NCI-H1436 treated with DMSO at 0.1 percent for 48 hours (cell line): ENCODE data around the gene YWHAG.
"Not testable (repeated sequence)": the region's sequence is repeated elsewhere in the genome, so short reads cannot be mapped to it uniquely, and the experiment has no call there.

Experiments used
- DNase-seq: peaks from one replicate; lab custom pipeline; 2025; lab: John Stamatoyannopoulos, UW

Gene YWHAG

DNA sequence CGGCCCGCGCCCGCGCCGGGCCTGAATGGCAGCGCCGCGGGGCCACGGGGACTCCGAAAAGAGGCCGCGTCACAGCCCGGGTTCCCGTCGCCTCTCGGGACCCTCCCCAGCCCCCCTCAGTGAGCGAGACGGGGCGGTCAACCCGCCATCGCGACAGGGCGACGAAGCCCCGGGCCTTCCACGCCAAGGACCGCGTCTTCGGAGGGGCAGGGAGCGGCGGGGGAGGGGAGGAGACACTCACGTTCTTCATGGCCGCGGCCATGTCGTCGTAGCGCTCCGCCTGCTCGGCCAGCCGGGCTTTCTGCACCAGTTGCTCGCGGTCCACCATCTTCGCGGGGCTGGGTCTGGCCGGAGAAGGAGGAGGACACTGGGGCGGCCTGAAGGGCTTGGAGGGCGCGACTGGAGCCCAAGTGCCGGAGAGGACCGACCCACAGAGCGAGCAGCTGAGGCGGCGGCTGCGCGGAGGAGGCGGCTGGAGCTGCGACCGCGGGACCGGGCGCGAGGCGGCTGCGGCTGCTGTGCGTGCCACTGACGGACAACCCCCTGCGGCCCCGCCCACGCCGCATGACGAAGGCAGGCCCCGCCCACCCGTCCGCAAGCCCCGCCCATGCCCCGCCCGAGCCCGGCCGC, at the start of gene YWHAG:
Gene YWHAG, minus strand, starts transcription at position 511 of the 630 bp plus-strand sequence. Its CDS starts 183 bp downstream, at position 328.
- no peak for DNase-seq

- DNase-seq, result no peak
Measured at GRCh38 chr7:76408121-76408560, 49.4 kb upstream of the YWHAG start.

DNA sequence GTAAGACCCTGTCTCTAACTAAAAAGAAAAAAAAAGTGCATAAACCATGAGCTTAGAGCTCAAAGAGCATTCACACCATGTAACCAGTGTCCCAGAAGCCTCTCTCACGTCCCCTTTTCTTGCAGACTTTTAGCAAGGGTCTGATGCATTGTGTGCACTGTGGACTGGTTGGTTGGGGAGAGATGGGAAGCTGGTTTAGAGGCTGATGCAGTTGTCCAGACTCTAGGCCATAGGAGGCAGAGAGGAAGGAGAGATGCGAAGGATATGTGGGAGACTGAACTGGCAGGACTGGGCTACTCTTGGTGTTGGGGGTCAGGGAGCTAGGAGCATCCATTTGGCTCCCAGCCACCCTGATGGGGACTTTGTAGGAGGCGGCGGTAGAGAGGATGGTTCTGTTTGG, 48.9 kb upstream of the YWHAG start:
- DNase-seq, result no peak

DNA sequence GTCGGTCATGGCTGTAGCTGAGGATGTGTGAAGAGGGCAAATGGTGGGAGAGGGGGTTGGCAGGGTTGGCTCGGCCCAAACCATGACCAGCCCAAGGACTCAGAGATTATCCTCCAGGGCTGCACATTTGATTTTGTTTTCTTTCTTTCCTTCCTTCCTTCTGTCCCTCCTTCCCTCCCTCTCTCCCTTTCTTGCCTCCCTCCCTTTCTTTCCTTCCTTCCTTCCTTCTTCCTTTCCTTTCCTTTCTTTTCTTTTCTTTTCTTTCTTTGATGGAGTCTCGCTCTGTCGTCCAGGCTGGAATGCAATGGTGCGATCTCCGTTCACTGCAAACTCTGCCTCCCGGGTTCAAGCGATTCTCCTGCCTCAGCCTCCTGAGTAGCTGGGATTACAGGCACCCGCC, 46.9 kb upstream of the YWHAG start:
- no peak for DNase-seq

GRCh38 chr7:76403780-76404494, 45.1 kb upstream of the YWHAG start:
- DNase-seq, result no peak

DNA sequence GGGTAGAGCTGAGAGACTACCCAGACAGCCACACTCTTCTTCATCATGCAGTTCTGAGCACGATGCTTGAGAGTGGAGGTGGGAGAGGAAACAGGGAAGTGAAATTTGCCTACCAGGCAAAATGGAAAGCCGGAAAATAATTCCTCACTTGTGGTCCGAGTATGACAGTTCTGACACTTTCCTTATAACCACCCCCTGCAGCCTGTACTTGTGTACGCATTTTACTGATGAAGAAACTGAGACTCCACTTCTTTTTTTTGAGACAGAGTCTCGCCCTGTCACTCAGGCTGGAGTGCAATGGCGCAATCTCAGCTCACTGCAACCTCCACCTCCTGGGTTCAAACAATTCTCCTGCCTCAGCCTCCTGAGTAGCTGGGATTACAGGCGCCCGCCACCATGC, 44.3 kb upstream of the YWHAG start:
- DNase-seq, result not testable (repeated sequence)

DNA sequence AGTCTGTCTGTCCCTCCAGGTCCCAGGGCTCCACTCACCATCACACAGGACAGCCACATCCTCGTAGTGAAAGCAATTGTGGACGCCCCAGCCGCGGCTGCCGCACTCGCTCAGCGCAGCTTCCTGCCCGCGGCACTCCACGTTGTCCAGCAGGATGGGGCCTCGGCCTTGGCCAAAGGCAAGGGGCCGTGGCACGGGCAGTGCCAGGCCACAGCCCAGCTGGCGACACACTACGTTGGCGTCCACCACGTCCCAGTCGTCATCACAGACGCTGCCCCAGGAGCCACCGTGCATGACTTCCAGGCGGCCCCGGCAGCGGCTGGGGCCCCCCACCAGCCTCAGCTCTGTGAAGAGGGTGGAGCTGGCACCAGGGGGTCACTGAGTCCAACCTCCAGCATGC, 41.5 kb upstream of the YWHAG start:
- DNase-seq, result no peak

DNA sequence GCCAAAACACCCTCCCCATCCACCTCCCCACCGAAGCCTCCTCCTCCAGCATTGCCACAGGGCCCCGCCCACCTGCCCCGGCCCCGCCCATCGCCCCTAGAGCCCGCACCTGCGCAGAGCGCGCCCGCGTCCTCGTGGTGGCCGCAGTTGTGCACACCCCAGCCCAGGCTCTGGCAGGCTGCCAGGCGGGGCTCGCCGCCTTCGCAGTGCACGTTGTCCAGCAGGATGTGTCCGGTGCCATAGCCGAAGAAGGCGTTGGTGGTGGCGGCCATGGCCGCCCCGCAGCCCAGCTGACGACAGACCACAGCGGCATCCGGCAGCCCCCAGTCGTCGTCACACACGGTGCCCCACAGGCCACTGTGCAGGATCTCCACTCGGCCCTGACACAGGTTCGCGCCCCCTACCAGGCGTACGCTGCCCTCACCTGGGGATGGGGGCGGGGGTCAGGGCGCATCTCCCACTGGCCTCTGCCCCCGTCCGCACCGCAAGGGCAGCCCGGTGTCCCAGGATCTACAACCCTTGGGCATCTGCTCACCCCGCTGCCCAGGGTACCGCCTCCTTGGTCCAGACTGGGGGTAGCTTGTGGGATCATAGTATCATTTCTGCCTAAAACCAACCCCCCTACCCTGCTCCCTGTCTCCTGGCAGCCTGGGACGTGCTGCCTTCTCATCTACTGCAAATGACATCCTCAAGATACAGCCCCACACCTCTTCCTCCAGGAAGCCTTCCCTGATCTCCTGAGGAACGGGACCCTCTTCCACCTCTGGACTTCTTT, 38.8 kb upstream of the YWHAG start:
- DNase-seq, result no peak

DNA sequence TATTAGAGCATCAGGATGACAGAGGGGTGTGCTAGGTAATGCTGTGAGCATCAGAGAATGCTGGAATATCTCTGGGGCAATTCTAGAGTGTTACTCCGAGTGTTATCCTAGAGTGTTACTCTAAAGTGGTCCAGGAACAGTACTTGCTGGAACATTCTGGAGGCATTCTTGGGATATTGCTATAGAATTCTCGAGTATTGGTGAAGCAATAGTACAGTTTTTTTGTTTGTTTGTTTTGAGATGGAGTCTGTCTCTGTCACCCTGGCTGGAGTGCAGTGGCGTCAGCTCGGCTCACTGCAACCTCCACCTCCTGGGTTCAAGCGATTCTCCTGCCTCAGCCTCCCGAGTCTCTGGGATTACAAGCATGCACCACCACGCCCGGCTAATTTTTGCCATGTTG, 38.1 kb upstream of the YWHAG start:
- DNase-seq, result no peak

DNA sequence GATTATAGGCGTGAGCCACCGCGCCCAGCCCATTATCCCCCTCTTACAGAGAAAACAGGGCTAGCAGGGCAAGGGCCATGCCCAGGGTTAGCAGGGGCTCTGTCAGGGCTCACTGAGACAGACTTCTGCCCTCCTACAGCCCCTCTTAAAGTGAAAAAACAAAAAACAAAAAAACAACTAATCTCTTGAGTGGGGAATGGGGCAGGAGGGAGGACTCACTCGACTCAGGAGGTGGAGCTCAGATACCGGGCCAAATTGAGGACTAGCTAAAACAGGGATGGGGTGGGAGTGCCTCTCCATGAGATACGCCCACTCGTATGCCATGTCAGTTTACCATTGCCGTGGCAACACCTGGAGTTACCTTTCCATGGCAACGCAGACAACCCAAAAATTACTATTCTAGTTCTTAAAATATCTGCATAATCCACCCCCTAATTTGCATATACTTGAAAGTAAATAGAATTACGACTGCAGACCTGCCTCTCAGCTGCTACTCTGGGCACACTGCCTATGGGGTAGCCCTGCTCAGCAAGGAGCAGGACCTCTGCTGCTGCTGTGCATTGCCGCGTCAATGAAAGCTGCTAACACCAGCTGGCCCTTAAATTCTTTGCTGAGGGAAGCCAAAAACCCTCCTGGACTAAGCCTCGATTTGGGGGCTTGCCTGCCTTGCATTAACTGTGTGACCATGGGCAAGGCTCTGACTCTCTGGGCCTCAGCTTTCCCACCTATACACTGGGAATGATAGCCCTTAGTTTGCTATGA, 37.4 kb upstream of the YWHAG start:
- DNase-seq, result no peak

DNA sequence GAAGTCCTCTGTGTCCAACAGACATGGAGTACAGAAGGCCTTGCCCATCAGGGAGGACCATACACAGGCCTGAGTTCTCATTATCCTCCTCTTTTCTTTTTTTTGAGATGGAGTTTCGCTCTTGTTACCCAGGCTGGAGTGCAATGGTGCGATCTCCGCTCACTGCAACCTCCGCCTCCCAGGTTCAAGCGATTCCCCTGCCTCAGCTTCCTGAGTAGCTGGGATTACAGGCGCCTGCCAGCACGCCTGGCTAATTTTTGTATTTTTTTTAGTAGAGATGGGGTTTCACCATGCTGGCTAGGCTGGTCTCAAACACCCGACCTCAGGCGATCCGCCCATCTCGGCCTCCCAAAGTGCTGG, 36.8 kb upstream of the YWHAG start:
- not testable (repeated sequence) for DNase-seq

- no peak for DNase-seq
Measured at GRCh38 chr7:76394957-76395356, 36.2 kb upstream of the YWHAG start.

DNA sequence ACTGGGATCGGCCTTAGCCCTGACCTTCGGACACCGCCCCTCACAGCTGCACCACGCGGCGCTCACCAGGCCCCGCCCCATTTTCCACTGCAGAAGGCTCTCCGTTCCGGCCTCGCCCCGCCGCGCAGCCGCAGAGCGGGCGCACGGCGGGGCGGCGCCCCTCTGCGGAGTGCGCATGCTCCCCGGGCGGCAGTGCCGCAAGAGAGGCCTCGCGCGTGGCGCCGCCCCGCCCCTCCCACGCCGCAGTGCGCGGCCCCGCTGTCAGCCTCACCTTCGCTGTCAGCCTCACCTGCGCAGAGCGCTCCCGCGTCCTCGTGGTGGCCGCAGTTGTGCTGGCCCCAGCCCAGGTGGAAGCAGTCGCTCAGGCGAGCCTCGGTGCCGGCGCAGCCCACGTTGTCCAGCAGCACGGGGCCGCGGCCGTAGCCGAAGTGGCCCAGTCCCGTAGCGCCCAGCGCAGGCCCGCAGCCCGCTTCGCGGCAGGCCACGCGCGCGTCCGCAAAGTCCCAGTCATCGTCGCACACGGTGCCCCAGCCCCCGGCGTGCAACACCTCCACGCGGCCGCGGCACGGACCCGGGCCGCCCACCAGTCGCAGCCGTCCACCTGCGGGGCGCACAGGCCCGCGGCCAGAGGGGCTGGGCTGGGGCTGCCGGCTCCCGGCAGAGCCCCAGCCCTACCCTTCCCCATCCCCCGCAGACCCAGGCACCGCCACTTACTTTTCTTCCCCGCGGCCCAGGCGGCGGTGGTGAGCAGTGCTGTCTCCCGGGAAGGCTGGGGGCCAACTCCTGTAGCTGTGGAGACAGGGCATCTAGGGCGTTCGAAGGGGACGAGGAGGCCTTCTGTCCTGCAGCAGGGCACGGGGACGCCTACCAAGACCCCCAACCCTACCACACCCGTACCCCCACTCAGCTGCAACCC, 34.6 kb upstream of the YWHAG start:
- DNase-seq, result no peak

DNA sequence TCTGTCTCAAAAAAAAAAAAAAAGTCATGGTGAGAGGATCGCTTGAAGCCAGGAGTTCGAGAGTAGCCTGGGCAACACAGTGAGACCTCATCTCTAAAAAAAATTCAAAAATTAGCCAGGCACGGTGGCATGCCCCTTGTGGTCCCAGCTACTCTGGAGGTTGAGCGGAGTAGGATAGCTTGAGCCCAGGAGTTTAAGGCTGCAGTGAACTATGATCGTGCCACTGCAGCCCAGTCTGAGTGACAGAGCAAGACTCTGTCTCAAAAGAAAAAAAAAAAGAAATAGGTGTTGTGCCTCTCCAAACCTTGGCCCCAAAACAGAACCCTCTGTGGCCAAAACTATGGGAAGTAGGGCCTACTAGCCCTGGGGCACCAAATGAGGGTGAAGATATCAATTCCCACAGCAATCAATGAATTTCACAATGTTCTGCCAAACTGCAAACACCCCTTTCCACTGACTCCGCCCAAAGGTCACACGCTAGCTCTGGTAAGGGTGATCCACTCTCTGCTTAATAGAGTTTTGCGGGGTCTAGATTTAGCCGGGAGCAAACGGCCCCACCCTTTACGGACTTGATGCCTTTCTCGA, 33.8 kb upstream of the YWHAG start:
- no peak for DNase-seq

GRCh38 chr7:76390092-76390491, 31.3 kb upstream of the YWHAG start:
- no peak for DNase-seq

GRCh38 chr7:76387789-76388188, 29.0 kb upstream of the YWHAG start:
- not testable (repeated sequence) for DNase-seq

DNA sequence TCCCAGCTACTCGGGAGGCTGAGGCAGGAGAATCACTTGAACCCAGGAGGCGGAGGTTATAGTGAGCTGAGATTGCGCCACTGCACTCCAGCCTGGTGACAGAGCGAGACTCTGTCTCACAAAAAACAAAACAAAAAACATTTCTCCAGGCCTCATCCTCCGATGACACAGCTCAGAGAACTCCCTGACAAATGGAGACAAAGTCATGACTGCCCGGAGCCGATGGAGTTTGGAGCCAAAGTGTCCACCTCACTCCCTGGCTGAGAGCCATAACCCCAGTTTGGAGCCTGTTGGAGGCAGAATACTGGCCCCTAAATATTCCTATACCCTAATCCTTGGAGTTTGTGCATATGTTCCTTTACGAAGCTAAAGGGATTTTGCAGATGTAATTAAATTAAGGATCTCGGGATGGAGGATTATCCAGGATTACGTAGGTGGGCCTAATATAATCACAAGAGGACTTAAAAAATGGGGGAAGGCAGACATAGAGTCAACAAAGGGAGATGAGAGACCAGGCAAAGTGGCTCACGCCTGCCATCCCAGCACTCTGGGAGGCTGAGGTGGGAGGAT, 28.0 kb upstream of the YWHAG start:
- no peak for DNase-seq

GRCh38 chr7:76383089-76383944, 24.5 kb upstream of the YWHAG start:
- DNase-seq, result no peak

GRCh38 chr7:76381814-76382213, 23.0 kb upstream of the YWHAG start:
- no peak for DNase-seq

DNA sequence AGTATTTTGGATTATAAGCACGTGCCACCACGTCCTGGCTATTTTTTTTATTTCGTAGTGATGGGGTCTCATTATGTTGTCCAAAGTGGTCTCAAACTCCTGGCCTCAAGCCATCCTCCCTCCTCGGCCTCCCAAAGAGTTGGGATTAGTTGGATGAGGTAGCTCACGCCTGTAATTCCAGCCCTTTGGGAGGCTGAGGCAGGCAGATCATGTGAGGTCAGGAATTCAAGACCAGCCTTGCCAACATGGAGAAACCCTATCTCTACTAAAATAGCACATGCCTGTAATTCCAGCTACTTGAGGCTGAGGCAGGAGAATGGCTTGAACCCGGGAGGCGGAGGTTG, 21.8 kb upstream of the YWHAG start:
- DNase-seq, result no peak
